Mucosa of gallbladder (tissue), 1 donor: Measurements from ENCODE around the gene SRP68. TPM values are rescaled to one million over a fixed set of nuclear protein-coding genes. Genes with fewer than 3 reads are reported as not detected.
"Not testable (repeated sequence)": the region's sequence is repeated elsewhere in the genome, so short reads cannot be mapped to it uniquely, and the experiment has no call there.

Experiments used
- DNase-seq: peaks from one replicate; pipeline ENCODE4 v3.0.0-alpha.2; 2020; ENCODE audit warnings: low spot score
- total RNA-seq: library from RNA; stranded (reverse); gene quantifications from one replicate; pipeline ENCODE4 v1.2.1, GENCODE V29; 2021
- donor health status: DM: no; HTN: no; CAD: no.

SRP68 gene
- total RNA-seq, 1 donor from 2014 or later, result 69.8 TPM

- DNase-seq, result no peak
These were observed 17.6 kb upstream of the SRP68 start for GRCh38 chr17:76089680-76090516.

DNA sequence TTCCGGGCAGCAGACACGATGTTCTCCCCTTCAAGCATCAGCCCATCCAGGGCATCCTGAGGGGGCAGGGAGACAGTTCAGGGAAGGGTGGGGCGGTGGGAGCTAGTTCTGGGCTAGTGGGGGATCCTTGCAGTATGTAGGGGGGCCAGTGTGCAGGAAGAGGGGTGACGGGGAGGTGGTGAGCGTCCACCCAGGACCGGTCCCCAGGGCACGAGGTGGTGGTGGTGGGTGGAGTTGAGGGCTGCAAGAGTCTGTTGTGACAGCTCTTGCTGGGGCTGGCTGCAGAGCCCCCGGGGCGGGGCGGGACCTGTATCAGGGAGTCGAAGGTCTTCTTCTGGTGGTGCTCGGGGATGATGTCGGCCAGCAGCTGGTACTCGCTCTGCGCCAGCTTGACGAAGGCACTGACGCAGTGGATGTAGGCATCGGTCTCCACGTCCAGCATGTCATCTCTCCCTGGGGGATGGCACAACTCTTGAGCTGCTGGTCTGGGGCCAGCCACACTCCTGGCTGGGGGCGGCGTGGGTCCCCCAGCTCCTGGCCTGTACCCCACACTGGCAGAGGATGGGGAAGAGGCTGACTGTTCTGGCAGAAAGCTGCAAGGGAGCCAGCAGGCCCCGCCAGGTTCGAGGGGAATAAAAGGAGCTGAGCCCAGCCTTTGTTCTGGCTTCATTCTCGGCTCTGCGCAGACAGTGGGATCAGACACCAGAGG, 16.7 kb upstream of the SRP68 start:
- no peak for DNase-seq

DNA sequence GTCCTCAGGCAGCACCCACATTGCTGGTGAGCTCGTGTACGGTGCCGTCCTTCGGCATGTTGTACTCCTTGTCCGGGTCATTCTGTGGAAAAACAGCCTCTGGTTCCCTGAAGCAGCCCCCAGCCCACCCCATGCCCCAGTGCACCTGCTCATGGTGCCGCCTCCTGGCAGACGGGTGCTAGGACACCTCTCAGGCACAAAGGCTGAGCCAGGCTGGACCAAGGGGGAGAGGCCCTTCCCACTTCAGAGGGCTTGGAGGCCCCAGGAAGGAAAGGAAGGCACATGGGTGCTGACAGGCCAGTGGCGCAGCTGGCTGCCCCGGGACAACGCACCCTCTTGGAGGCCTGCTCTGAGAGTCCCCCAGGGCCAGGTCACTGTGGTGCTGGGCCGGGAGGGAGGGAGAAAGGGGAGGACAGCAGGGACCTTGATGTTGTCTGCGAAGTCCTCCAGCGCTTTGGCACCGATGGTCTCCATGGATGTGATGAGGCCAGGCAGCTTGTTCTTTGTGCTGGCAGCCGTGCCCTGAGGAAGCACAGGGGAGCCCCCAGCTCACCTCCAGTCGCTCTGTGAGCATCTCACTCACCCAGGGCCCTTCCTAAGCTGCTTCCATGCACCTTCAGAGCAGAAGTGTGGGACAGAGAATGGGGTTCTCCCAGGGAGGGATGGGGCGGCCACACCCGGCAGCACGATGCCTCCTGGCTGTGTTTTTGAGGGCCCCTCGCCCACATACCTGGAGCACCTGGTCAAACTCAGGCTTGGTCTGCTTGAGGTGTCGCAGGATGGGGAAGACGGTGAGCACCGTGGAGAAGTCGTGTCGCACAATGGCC, 15.9 kb upstream of the SRP68 start:
- DNase-seq, result no peak

DNA sequence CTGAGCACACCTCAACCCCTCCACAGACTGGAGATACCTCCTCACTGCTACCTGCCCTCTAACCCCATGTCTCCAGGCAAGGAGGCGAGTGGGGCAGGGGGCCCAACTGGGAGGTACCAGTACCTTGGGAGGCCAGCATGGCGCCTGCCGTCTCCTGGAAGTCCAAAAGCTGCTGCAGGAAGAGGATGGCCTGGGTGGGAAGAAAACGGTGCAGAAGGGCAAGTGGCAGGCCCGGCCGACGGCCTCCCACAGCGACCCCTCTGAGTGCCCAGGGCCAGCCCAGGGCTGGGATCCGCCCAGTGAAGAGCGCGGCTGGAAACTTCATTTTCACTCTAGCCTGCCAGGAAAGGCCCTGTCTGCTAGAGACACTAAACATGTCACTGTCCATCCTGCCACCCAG, 15.2 kb upstream of the SRP68 start:
- DNase-seq, result no peak

DNA sequence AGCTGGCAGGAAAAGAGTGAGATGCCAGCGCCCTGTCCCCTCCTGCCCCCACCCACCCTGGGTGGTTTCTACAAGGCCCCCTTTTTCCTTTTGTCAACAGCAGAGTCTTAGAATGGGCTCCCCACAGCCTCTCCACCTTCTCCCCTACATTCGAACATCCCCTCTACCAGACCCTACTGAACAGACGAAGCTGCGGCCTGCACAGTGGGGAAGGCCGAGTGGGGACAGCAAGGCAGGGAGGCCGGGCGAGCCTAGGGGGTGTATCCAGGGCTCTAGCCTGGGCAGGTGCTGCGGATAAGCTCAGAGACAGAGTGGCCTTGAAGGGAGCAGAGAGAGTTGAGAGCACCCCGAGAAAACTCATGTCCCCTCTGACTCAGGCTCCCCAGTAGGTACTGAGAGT, 14.1 kb upstream of the SRP68 start:
- DNase-seq, result no peak

GRCh38 chr17:76085731-76086366, 13.5 kb upstream of the SRP68 start:
- no peak for DNase-seq

GRCh38 chr17:76085066-76085730, 12.9 kb upstream of the SRP68 start:
- DNase-seq, result no peak

GRCh38 chr17:76083536-76084182, 11.3 kb upstream of the SRP68 start:
- DNase-seq, result no peak

GRCh38 chr17:76082326-76083251, 10.3 kb upstream of the SRP68 start:
- DNase-seq, result no peak

GRCh38 chr17:76081295-76082210, 9.2 kb upstream of the SRP68 start:
- DNase-seq, result no peak

DNA sequence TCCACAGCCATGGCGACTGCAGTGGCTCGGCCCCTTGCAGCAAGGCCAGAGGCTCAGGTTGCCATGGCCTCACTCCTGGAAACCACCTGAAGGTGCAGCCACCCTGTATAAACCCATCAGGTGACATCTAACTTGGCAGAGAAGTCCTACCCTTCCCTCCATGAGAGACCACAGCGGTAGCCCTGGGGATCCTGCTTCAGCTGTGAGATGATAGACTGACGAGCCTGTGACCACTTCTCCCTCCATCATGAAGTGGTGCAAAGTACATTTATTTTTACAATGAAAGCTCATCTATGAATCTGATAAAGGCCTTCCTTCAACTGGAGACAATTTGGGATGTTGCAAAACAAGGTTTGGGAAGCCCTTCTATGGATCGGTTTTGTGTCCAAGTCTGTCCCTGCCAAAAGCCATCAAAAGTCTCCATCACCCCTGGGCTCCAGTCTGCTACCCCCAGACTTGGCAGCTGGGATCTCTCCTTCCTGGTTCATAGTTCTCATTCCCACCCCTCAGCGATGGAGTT, 8.5 kb upstream of the SRP68 start:
- no peak for DNase-seq

GRCh38 chr17:76079956-76080767, 7.8 kb upstream of the SRP68 start:
- DNase-seq, result no peak

DNA sequence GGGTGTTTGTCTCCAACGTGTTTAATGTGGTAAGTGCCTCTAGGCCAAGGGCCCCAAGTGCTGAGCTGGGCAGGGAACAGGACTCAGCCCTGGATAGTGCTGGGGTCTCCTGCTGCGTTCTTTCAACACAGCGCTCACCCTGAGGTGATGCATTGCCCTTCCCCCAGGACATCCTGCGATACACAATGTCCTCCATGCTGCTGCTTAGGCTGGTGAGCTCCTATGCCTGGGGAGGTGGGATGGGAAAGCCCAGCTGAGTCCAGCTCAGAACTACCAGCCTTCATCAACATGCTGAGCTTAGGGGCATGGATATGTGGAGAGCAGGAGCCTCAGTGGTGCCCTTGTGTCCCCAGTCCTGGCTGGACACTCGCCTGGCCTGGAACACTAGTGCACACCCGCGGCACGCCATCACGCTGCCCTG, 7.2 kb upstream of the SRP68 start:
- DNase-seq, result no peak

GRCh38 chr17:76078860-76079534, 6.7 kb upstream of the SRP68 start, which contains the start of gene ZACN:
Gene ZACN (plus strand): TSS chr17:76079182. CDS start chr17:76079265, 83 bp downstream.
- no peak for DNase-seq

- not testable (repeated sequence) for DNase-seq
These were observed 6.1 kb upstream of the SRP68 start for GRCh38 chr17:76078370-76078769.

GRCh38 chr17:76077584-76078110, 5.3 kb upstream of the SRP68 start:
- DNase-seq, result no peak
